ENCODE results near the gene OR5AP2.

Gene OR5AP2

DNA sequence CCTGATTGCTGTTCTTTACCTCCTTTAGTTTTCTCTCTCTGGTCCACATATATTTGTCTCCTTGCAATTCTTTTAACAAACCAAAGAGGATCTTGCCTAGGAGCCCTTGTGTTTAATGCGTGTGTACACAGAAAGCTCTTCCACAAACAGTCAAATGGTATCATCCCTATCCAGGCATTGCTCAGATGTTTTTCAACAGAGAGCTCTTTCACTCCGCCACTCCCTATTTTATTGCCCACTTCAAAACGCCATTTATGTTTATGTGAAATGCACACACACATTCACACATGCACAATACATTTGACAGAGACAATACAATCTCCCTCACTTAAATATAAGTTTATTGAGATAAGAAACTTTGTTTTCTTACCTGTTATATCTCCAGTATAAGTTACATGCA is 4.7 kb downstream of the OR5AP2 start:
- CTCF ChIA-PET, result no interaction called here
- Histone ChIP-seq H3K36me3 (ENCODE audit: control insufficient read depth in 2 of 2, insufficient read depth in 1 of 2, low read length in 2 of 2) (no peaks in the 10 kb centered on the region), H3K4me1 (ENCODE audit: control insufficient read depth, insufficient read depth, low read length) (no peaks in the 10 kb centered on the region), H3K27ac (ENCODE audit: extremely low read depth, low read depth, low read length) (no peak overlapping the region), H3K4me3 (ENCODE audit: low read depth, low read length) (no peak overlapping the region), H3K9me3 (ENCODE audit: control insufficient read depth, insufficient read depth, low read depth, low read length) (no peaks in the 10 kb centered on the region)
- TF ChIP-seq ZNF629 (tag by site-specific recombination; IDR thresholded peaks at IDR 0.05) (no peak), ZNF335 (tag by site-specific recombination; conservative IDR thresholded peaks at IDR 0.05) (no peak), ZNF530 (tag by site-specific recombination; IDR thresholded peaks at IDR 0.05; ENCODE audit: low read depth) (no peak), TSHZ1 (tag by site-specific recombination; IDR thresholded peaks at IDR 0.05; ENCODE audit: borderline replicate concordance) (no peak), ZNF558 (tag by site-specific recombination; IDR thresholded peaks at IDR 0.05) (no peak), ZNF174 (tag by site-specific recombination; IDR thresholded peaks at IDR 0.05) (no peak)
- POLR2A ChIA-PET, result no interaction called here

DNA sequence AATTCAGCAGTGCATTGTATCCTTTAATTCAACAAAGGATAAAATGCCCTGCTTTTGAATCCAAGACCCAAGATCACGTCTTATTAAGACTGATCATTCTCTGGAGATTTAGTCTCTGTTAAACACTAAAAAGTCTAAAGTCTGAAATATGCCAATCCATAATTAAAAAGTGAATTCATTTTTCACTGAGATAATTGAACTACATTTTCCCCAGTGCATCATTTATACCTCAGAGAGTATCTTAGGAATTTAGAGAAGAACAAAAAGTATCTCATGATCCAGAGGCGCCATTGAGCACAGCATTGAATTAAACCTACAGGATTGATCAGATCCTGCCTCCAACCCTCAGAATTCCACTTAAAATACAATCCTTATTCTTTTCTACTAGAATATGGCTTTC is 5.4 kb downstream of the OR5AP2 start:
- CTCF ChIA-PET, result no interaction called here

More for the DNA sequence above, 5.4 kb downstream of the OR5AP2 start:
- no peak overlapping the region for H3K4me3 ChIP-seq (ENCODE audit: low read depth, low read length)
- H3K27ac ChIP-seq (ENCODE audit: extremely low read depth, low read depth, low read length), result no peak overlapping the region
- H3K36me3 ChIP-seq (ENCODE audit: control insufficient read depth in 2 of 2, insufficient read depth in 1 of 2, low read length in 2 of 2), result no peaks in the 10 kb centered on the region
- no peaks in the 10 kb centered on the region for H3K4me1 ChIP-seq (ENCODE audit: control insufficient read depth, insufficient read depth, low read length)
- TF ChIP-seq ZNF585B (tag by site-specific recombination; IDR thresholded peaks at IDR 0.05) (no peak), INSM2 (tag by site-specific recombination; IDR thresholded peaks at IDR 0.05) (no peak), HIC1 (tag by site-specific recombination; IDR thresholded peaks at IDR 0.05) (no peak), ZNF433 (tag by site-specific recombination; IDR thresholded peaks at IDR 0.05; ENCODE audit: low read depth) (no peak), ZBTB17 (tag by site-specific recombination; IDR thresholded peaks at IDR 0.05) (no peak), ZNF514 (tag by site-specific recombination; IDR thresholded peaks at IDR 0.05) (no peak), ZNF610 (tag by site-specific recombination; IDR thresholded peaks at IDR 0.05; ENCODE audit: borderline replicate concordance) (no peak), ATF2 (tag by site-specific recombination; IDR thresholded peaks at IDR 0.05; ENCODE audit: low read depth) (no peak), ZNF280C (tag by site-specific recombination; IDR thresholded peaks at IDR 0.05) (no peak), ZNF155 (tag by site-specific recombination; IDR thresholded peaks at IDR 0.05) (no peak), ZNF768 (tag by site-specific recombination; IDR thresholded peaks at IDR 0.05) (no peak), ZNF548 (tag by site-specific recombination; IDR thresholded peaks at IDR 0.05) (no peak), ZNF302 (tag by site-specific recombination; IDR thresholded peaks at IDR 0.05; ENCODE audit: low read depth) (no peak), ZNF561 (tag by site-specific recombination; IDR thresholded peaks at IDR 0.05; ENCODE audit: borderline replicate concordance) (no peak)
- TF ChIP-seq, protein P1, sequence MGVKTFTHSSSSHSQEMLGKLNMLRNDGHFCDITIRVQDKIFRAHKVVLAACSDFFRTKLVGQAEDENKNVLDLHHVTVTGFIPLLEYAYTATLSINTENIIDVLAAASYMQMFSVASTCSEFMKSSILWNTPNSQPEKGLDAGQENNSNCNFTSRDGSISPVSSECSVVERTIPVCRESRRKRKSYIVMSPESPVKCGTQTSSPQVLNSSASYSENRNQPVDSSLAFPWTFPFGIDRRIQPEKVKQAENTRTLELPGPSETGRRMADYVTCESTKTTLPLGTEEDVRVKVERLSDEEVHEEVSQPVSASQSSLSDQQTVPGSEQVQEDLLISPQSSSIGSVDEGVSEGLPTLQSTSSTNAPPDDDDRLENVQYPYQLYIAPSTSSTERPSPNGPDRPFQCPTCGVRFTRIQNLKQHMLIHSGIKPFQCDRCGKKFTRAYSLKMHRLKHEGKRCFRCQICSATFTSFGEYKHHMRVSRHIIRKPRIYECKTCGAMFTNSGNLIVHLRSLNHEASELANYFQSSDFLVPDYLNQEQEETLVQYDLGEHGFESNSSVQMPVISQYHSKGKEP (tag by site-specific recombination; IDR thresholded peaks at IDR 0.05), result no peak
- H3K9me3 ChIP-seq (ENCODE audit: control insufficient read depth, insufficient read depth, low read depth, low read length), result no peaks in the 10 kb centered on the region
- POLR2A ChIA-PET, result no interaction called here

All from HEK293 (cell line).